HCT116 (cell line): Measurements from ENCODE around the gene CYTL1.

Experiments
- CEBPB ChIP-seq: IDR thresholded peaks from 2 replicates; pipeline ENCODE4 v1.6.1; 2012; ENCODE audit warnings: low read depth
- ELF1 ChIP-seq: IDR thresholded peaks from 2 replicates; pipeline ENCODE4 v1.6.1; 2012; ENCODE audit warnings: low read depth, borderline replicate concordance
- EZH2phosphoT487 ChIP-seq: fragments of 200-600 bp; IDR thresholded peaks from 2 replicates; pipeline ENCODE4 v1.6.1; 2018; ENCODE audit warnings: antibody characterized with exemption, borderline replicate concordance
- JUND ChIP-seq: IDR thresholded peaks from 2 replicates; pipeline ENCODE4 v1.6.1; 2012
- POLR2A ChIP-seq: IDR thresholded peaks from 2 replicates; pipeline ENCODE4 v1.7.0; 2011; ENCODE audit warnings: borderline replicate concordance; ENCODE audit not compliant: insufficient read depth, insufficient read length; ENCODE audit errors: extremely low read depth
- YY1 ChIP-seq: IDR thresholded peaks from 2 replicates; pipeline ENCODE4 v1.6.1; 2011; ENCODE audit warnings: low read length, low read depth, moderate library complexity, mild to moderate bottlenecking; ENCODE audit not compliant: insufficient replicate concordance; ENCODE audit errors: extremely low read depth
- TF ChIP-seq, protein P1 (sequence below), 3 experiments: fragments of 200-600 bp in 1 of 3; sonication (generic) in 1 of 3; IDR thresholded peaks in 2 of 3; conservative IDR thresholded peaks in 1 of 3; 2 replicates each; pipeline ENCODE4 v1.5.1; 2012 to 2017; ENCODE audit warnings: low read depth in 2 of 3, low read length in 2 of 3, antibody characterized with exemption in 1 of 3, borderline replicate concordance in 1 of 3, control low read depth in 1 of 3, mild to moderate bottlenecking in 1 of 3, mixed read lengths in 1 of 3, mixed run types in 1 of 3, moderate library complexity in 1 of 3; ENCODE audit not compliant: insufficient read depth in 1 of 3
- TF ChIP-seq, protein P2 (sequence below): IDR thresholded peaks from 2 replicates; pipeline ENCODE4 v1.6.1; 2012; ENCODE audit warnings: low read depth

GRCh38 chr4:5044341-5044740 is 25.1 kb upstream of the CYTL1 start:
- TF ChIP-seq, protein P1, sequence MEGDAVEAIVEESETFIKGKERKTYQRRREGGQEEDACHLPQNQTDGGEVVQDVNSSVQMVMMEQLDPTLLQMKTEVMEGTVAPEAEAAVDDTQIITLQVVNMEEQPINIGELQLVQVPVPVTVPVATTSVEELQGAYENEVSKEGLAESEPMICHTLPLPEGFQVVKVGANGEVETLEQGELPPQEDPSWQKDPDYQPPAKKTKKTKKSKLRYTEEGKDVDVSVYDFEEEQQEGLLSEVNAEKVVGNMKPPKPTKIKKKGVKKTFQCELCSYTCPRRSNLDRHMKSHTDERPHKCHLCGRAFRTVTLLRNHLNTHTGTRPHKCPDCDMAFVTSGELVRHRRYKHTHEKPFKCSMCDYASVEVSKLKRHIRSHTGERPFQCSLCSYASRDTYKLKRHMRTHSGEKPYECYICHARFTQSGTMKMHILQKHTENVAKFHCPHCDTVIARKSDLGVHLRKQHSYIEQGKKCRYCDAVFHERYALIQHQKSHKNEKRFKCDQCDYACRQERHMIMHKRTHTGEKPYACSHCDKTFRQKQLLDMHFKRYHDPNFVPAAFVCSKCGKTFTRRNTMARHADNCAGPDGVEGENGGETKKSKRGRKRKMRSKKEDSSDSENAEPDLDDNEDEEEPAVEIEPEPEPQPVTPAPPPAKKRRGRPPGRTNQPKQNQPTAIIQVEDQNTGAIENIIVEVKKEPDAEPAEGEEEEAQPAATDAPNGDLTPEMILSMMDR (IDR thresholded peaks at IDR 0.05 in 2 of 3, conservative IDR thresholded peaks at IDR 0.05 in 1 of 3; ENCODE audit: borderline replicate concordance in 1 of 3, insufficient read depth in 1 of 3, low read depth in 2 of 3, low read length in 2 of 3) = no peak
- TF ChIP-seq, protein P2, sequence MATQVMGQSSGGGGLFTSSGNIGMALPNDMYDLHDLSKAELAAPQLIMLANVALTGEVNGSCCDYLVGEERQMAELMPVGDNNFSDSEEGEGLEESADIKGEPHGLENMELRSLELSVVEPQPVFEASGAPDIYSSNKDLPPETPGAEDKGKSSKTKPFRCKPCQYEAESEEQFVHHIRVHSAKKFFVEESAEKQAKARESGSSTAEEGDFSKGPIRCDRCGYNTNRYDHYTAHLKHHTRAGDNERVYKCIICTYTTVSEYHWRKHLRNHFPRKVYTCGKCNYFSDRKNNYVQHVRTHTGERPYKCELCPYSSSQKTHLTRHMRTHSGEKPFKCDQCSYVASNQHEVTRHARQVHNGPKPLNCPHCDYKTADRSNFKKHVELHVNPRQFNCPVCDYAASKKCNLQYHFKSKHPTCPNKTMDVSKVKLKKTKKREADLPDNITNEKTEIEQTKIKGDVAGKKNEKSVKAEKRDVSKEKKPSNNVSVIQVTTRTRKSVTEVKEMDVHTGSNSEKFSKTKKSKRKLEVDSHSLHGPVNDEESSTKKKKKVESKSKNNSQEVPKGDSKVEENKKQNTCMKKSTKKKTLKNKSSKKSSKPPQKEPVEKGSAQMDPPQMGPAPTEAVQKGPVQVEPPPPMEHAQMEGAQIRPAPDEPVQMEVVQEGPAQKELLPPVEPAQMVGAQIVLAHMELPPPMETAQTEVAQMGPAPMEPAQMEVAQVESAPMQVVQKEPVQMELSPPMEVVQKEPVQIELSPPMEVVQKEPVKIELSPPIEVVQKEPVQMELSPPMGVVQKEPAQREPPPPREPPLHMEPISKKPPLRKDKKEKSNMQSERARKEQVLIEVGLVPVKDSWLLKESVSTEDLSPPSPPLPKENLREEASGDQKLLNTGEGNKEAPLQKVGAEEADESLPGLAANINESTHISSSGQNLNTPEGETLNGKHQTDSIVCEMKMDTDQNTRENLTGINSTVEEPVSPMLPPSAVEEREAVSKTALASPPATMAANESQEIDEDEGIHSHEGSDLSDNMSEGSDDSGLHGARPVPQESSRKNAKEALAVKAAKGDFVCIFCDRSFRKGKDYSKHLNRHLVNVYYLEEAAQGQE = no peak
- TF ChIP-seq POLR2A (no peak), ELF1 (no peak), JUND (no peak), CEBPB (no peak), YY1 (no peak), EZH2phosphoT487 (no peak)
